Activated T-helper 17 cell treated with anti-CD3 and anti-CD28 coated beads, Interleukin-2, amount 50 U/mL, for 72 hours (primary cell): ENCODE results near the gene MS4A7. TPM values are rescaled to one million over a fixed set of nuclear protein-coding genes. Genes with fewer than 3 reads are reported as not detected.

Source experiments
- ATAC-seq: fragments of 150-1000 bp; cut with Tn5 transposase; replicated peaks from 2 replicates; pipeline ENCODE4 v1.10.0; 2021; ENCODE audit warnings: mild to moderate bottlenecking, moderate library complexity
- H3K27ac Mint-ChIP-seq: one replicate; pipeline ENCODE4 v1.8.0; 2022; ENCODE audit warnings: mixed read lengths
- H3K27me3 Mint-ChIP-seq: one replicate; pipeline ENCODE4 v1.8.0; 2022; ENCODE audit warnings: mixed read lengths
- H3K36me3 Mint-ChIP-seq: one replicate; pipeline ENCODE4 v1.8.0; 2022; ENCODE audit warnings: low read depth, mild to moderate bottlenecking, mixed read lengths
- H3K4me1 Mint-ChIP-seq: one replicate; pipeline ENCODE4 v1.8.0; 2022; ENCODE audit warnings: mixed read lengths
- H3K4me3 Mint-ChIP-seq: one replicate; pipeline ENCODE4 v1.8.0; 2022; ENCODE audit warnings: mild to moderate bottlenecking, mixed read lengths
- H3K9me3 Mint-ChIP-seq: one replicate; pipeline ENCODE4 v1.8.0; 2022; ENCODE audit warnings: mixed read lengths
- total RNA-seq, 2 donors: library from RNA; stranded (reverse); gene quantifications; one replicate each; pipeline ENCODE4 v1.2.3, GENCODE V29; 2022

The MS4A7 gene
- total RNA-seq, 2 donors from 2014 or later, result not detected

DNA sequence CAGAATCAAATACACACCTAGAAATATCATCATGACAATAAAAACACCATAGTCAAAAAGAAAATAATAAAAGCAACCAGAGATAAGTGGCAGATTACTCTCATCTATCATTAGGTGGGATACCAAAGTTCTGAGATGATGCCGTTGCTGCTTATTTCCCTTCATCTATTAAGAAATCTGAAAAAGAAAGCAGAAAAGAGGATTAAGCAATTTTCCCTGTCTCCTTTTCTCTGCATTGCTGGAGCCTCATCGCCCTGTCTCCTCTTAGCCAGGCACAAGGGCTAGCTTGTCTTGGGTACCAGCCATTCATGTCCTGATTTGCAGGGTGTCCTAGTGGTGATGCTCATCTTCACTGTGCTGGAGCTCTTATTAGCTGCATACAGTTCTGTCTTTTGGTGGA lies 14.0 kb downstream of the MS4A7 start:
- Mint-ChIP-seq H3K4me1 (no peaks in the 10 kb centered on the region), H3K9me3 (no peaks in the 10 kb centered on the region), H3K4me3 (no peak overlapping the region), H3K36me3 (no peaks in the 10 kb centered on the region), H3K27ac (no peak overlapping the region), H3K27me3 (peaks cover 14% of the 10 kb centered on the region)
- no peak for ATAC-seq

DNA sequence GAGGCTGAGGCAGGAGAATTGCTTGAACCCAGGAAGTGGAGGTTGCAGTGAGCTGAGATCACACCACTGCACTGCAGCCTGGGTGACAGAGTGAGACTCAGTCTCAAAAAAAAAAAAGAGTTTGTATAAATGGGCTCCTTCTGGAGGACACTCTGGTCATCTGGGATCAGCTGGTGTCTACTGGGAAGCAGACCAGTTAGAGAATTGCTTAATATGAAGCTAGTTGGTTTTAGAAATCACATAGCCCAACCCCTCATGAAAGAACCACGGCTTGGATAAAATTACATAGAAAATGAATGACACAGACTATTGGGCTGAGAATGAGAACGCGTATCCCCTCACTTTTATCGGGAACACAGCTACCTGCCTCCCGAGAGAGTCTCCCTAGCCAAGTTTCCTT lies 14.7 kb downstream of the MS4A7 start:
- peaks cover 18% of the 10 kb centered on the region for H3K27me3 Mint-ChIP-seq
- no peaks in the 10 kb centered on the region for H3K36me3 Mint-ChIP-seq
- ATAC-seq, result no peak
- no peaks in the 10 kb centered on the region for H3K4me1 Mint-ChIP-seq
- no peak overlapping the region for H3K4me3 Mint-ChIP-seq
- H3K9me3 Mint-ChIP-seq, result no peaks in the 10 kb centered on the region
- no peak overlapping the region for H3K27ac Mint-ChIP-seq

DNA sequence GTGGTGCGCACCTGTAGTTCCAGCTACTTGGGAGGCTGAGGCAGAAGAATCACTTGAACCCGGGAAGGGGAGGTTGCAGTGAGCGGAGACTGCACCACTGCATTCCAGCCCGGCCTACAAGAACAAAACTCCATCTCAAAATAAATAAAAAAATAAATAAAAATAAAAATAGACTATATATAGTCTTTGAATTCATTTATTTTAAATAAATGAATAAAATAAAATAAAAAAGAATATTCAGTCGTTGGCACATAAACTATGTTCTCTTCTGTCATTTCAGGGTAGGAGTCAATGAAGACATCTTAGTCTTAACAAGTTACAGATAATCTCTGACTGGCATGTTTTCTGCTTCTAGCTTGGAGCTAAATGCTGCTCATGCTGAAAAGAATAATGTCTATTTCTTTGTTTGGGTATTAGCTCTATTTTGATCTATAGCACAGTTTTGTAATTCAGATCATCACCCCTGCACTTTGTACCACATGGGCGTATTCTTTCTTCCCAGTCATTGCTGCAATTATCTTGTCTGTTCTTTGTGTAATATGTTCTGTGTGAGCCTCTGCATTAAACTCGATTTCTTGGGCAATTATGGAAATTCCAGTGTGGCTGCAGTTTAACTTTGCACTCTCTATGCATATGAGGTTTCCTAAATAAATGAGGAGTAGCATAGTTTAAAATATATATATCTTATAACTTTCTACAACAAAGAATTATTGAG lies 16.5 kb downstream of the MS4A7 start:
- Mint-ChIP-seq H3K36me3 (no peaks in the 10 kb centered on the region), H3K27ac (no peak overlapping the region), H3K4me1 (no peaks in the 10 kb centered on the region), H3K27me3 (peaks cover 10% of the 10 kb centered on the region), H3K9me3 (no peaks in the 10 kb centered on the region), H3K4me3 (no peak overlapping the region)
- no peak for ATAC-seq

DNA sequence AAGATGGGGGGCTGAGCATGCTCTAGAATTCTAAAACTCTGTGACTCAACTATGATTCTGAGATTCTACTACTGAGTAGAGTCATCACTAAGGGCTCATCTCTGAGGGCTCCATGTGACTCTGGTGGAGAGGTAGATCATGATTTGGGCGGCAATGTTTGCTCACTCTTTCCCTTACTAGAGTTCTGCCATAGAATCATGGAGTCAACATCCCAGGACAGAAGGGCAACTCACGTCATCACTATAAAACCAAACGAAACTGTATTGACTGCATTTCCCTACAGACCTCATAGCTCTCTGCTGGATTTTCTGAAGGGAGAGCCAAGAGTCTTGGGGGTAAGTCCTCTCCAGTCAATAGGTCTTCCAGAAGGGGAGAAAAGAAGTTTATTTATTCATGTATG lies 18.1 kb downstream of the MS4A7 start, which contains the start of gene MS4A14:
Gene MS4A14 (plus strand): TSS at position 78 of the 400 bp plus-strand sequence. CDS start 120 bp downstream, at position 198.
- peak; percentile 66 for ATAC-seq
- Mint-ChIP-seq H3K27me3 (peaks cover 10% of the 10 kb centered on the region), H3K4me3 (no peak within 1 kb of the TSS)

DNA sequence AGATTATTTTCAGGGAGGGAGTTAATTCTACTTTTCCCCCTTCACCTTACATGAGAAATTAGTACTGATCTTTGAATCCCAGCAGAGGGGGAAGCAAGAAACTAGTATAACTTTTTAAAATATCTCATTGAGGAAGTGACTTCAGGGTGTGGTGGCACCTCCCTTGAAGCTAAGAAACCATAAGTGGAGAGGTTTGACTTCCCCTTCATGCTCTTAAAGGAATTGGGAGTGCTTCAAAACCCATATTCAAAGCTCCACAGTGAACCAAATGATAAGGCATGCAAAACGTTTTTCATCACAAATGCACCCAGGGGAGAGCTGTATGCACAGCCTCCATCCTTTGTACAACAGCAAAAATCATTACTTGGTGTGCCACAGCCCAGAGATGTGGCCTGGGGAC lies 18.5 kb downstream of the MS4A7 start:
- no peaks in the 10 kb centered on the region for H3K36me3 Mint-ChIP-seq
- no peak for ATAC-seq
- H3K27me3 Mint-ChIP-seq, result peaks cover 14% of the 10 kb centered on the region
- no peak overlapping the region for H3K4me3 Mint-ChIP-seq
- no peak overlapping the region for H3K27ac Mint-ChIP-seq
- H3K4me1 Mint-ChIP-seq, result no peaks in the 10 kb centered on the region
- no peaks in the 10 kb centered on the region for H3K9me3 Mint-ChIP-seq

More for the DNA sequence above, 18.1 kb downstream of the MS4A7 start, which contains the start of gene MS4A14:
- Mint-ChIP-seq H3K36me3 (no peaks in the 10 kb centered on the region), H3K9me3 (no peaks in the 10 kb centered on the region), H3K4me1 (no peaks in the 10 kb centered on the region), H3K27ac (no peak within 1 kb of the TSS)

DNA sequence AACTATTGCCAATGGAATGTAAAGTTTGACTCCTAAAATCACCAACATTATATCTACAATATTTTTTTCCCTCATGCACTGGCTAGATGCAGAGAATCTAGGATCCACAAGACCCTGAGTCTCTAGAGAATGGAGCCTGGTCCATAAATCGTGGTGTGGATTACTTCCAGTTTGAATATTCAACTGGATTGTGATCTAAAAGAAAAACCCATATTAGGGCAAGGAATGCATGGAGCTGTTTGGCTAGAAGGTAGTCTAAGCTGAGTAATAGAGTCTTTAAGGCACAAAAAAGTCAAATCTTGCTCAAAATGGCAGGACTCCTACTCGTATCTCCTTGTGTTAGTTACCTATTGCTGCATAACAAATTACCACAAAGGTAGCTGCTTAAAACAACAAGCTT lies 41.7 kb downstream of the MS4A7 start:
- Mint-ChIP-seq H3K4me1 (no peaks in the 10 kb centered on the region), H3K9me3 (no peaks in the 10 kb centered on the region), H3K27me3 (peaks cover 43% of the 10 kb centered on the region), H3K36me3 (no peaks in the 10 kb centered on the region), H3K27ac (no peak overlapping the region), H3K4me3 (no peak overlapping the region)
- no peak for ATAC-seq

DNA sequence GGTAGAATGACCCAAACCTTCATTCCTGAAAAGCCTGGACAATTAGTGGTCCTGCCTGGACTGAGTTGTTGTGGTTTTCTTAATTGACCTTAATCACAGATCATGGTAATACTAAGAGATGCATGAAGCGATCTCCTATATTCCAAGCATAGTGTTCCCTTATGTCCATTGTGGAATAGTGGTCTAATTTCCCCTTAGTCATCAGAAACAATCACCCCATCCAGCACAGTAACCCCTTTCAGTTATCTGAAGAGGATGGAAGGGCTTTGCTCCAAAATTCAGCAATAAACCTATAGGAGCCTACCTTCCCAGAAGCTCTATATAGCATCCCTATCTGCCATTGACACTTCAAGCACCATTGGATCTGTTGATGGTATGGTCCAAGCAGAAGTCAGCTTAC lies 44.3 kb downstream of the MS4A7 start:
- Mint-ChIP-seq H3K4me1 (no peaks in the 10 kb centered on the region), H3K4me3 (no peak overlapping the region), H3K27ac (no peak overlapping the region), H3K9me3 (no peaks in the 10 kb centered on the region), H3K36me3 (no peaks in the 10 kb centered on the region), H3K27me3 (peaks cover 38% of the 10 kb centered on the region)
- ATAC-seq, result no peak

DNA sequence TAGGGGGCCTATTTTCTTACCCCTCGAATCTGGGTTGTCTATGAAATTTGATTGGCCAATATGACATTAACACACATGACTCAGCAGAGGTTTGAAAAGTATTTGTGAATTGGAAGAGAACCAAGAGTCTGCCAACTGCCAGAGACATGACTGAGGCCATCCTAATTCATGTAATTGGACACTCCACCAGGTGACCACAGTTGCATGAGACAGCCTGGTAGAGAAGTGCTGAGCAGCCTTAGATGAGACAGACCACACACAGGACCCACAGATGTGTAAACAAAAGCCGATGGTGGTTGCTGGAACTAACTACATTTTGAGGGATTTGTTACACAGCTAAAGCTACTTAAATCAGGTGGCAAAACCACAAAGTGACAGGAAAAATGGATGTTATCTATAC lies 50.2 kb downstream of the MS4A7 start:
- no peak for ATAC-seq
- H3K36me3 Mint-ChIP-seq, result no peaks in the 10 kb centered on the region
- H3K4me3 Mint-ChIP-seq, result no peak overlapping the region
- no peak overlapping the region for H3K27ac Mint-ChIP-seq
- H3K27me3 Mint-ChIP-seq, result peaks cover 36% of the 10 kb centered on the region
- H3K4me1 Mint-ChIP-seq, result no peaks in the 10 kb centered on the region
- no peaks in the 10 kb centered on the region for H3K9me3 Mint-ChIP-seq

DNA sequence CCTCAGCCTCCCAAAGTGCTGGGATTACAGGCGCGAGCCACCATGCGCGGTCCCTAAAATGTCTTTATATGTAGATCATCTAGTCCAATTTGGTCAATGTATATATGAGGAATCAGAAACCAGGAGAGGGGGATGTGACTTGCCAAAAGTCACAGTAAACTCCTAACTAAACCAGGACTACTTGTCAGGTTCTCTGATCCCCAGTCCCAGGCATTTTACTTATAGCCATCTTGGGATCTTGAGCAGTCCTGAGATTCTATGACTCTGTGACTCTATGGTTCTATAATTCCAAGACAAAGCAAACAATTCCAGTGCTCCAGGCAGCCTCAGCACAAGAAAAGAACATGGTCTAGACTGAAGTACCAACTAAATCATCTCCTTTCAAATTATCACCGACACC lies 50.9 kb downstream of the MS4A7 start, which contains the start of gene MS4A5:
Gene MS4A5 (plus strand): TSS at position 301 of the 400 bp plus-strand sequence. CDS start 103 bp downstream, outside the sequence.
- H3K36me3 Mint-ChIP-seq, result no peaks in the 10 kb centered on the region
- no peak within 1 kb of the TSS for H3K27ac Mint-ChIP-seq
- peaks cover 37% of the 10 kb centered on the region for H3K27me3 Mint-ChIP-seq
- ATAC-seq, result no peak
- H3K4me3 Mint-ChIP-seq, result no peak within 1 kb of the TSS
- no peaks in the 10 kb centered on the region for H3K9me3 Mint-ChIP-seq
- no peaks in the 10 kb centered on the region for H3K4me1 Mint-ChIP-seq

DNA sequence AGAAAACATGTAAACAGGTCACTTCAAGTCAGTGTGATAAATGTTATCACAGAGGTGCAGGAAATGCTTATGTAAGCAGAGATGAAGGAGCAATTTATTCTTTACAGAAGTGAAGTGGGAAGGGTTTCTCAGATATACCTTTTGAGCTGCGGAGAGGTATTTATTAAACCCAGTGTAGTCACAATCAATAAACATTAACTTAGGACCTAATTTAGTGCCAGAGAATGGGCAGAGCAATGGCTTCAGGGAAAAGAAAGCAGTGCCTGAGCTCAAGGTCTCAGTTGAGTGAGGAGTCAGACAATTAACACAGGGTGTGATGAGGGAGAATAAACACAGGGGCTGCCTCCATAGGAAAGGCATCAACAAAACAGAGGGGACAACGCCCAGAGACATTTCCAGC lies 52.9 kb downstream of the MS4A7 start:
- Mint-ChIP-seq H3K9me3 (no peaks in the 10 kb centered on the region), H3K27ac (no peak overlapping the region)

DNA sequence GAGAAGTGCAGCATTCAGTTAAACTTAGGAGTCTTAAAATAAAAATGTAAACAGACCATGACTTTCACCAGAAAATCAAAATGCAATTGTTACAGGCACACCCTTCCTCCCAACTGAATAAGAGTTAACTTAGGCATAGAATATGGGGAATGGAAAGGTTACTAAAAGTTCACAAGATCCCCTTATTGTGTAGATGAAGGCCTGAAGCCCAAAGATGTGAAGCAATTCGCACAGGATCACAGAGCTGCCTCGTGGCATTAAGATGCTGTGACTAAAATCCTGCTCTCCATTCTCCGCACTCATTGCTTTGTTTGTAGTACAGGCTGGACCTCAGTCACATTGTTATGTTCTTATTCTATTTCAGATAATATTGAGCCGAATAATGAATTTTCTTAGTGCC lies 55.1 kb downstream of the MS4A7 start:
- Mint-ChIP-seq H3K27me3 (peaks cover 16% of the 10 kb centered on the region), H3K27ac (no peak overlapping the region), H3K4me1 (no peaks in the 10 kb centered on the region), H3K9me3 (no peaks in the 10 kb centered on the region), H3K4me3 (no peak overlapping the region), H3K36me3 (no peaks in the 10 kb centered on the region)
- no peak for ATAC-seq

More for the DNA sequence above, 52.9 kb downstream of the MS4A7 start:
- no peaks in the 10 kb centered on the region for H3K36me3 Mint-ChIP-seq
- ATAC-seq, result no peak
- no peak overlapping the region for H3K4me3 Mint-ChIP-seq
- H3K27me3 Mint-ChIP-seq, result peaks cover 23% of the 10 kb centered on the region
- H3K4me1 Mint-ChIP-seq, result no peaks in the 10 kb centered on the region

Other genes starting within 250 kb of the MS4A7 start
- gene MS4A6A, start 195.4 kb upstream of the MS4A7 start, total RNA-seq, result not detected
- not detected for gene MS4A4E, start 135.4 kb upstream of the MS4A7 start, total RNA-seq
- gene MS4A4A, start 97.9 kb upstream of the MS4A7 start, total RNA-seq, result not detected
- not detected for gene MS4A6E, start 51.3 kb upstream of the MS4A7 start, total RNA-seq
- gene MS4A14, start 17.9 kb downstream of the MS4A7 start, total RNA-seq, result not detected
- not detected for gene MS4A5, start 51.0 kb downstream of the MS4A7 start, total RNA-seq
- gene MS4A1, start 77.3 kb downstream of the MS4A7 start, total RNA-seq, result under 1 TPM in 1 of 2 donors, not detected in 1; 0.32 TPM
- not detected for gene MS4A12, start 114.2 kb downstream of the MS4A7 start, total RNA-seq
- gene MS4A13, start 136.9 kb downstream of the MS4A7 start, total RNA-seq, result not detected